GM18870 (cell line): ENCODE data around the gene SAXO2.
"Not testable (repeated sequence)": the region's sequence is repeated elsewhere in the genome, so short reads cannot be mapped to it uniquely, and the experiment has no call there.

Experiments used
- ATAC-seq: cut with Tn5 transposase; IDR thresholded peaks from one replicate; pipeline ENCODE4 v1.9.1; 2021; ENCODE audit warnings: moderate library complexity; ENCODE audit not compliant: unreplicated experiment

The SAXO2 gene

GRCh38 chr15:82262422-82263026 lies at the start of gene SAXO2, which contains the start of gene EFL1:
TSS of gene SAXO2 (plus strand) at chr15:82262818. CDS start at chr15:82262880, 62 bp downstream.
TSS of gene EFL1 (minus strand) at chr15:82262734. CDS start at chr15:82261778, 956 bp downstream.
- peak; percentile 81 for ATAC-seq

GRCh38 chr15:82216092-82216491 lies 46.5 kb upstream of the SAXO2 start:
- not testable (repeated sequence) for ATAC-seq

GRCh38 chr15:82221535-82221934 lies 41.1 kb upstream of the SAXO2 start:
- not testable (repeated sequence) for ATAC-seq

GRCh38 chr15:82228750-82229149 lies 33.9 kb upstream of the SAXO2 start:
- ATAC-seq, result no peak

GRCh38 chr15:82231233-82231632 lies 31.4 kb upstream of the SAXO2 start:
- no peak for ATAC-seq

GRCh38 chr15:82231842-82232241 lies 30.8 kb upstream of the SAXO2 start:
- no peak for ATAC-seq

GRCh38 chr15:82237944-82238534 lies 24.6 kb upstream of the SAXO2 start:
- ATAC-seq, result not testable (repeated sequence)

- no peak for ATAC-seq
Observed at GRCh38 chr15:82239685-82240391, 22.8 kb upstream of the SAXO2 start.

- ATAC-seq, result not testable (repeated sequence)
Observed at GRCh38 chr15:82241836-82242499, 20.6 kb upstream of the SAXO2 start.

- not testable (repeated sequence) for ATAC-seq
Observed at GRCh38 chr15:82243644-82244043, 19.0 kb upstream of the SAXO2 start.

GRCh38 chr15:82245956-82246355 lies 16.7 kb upstream of the SAXO2 start:
- ATAC-seq, result not testable (repeated sequence)

GRCh38 chr15:82248261-82248660 lies 14.4 kb upstream of the SAXO2 start:
- ATAC-seq, result not testable (repeated sequence)

GRCh38 chr15:82261566-82262421 lies 824 bp upstream of the SAXO2 start:
- ATAC-seq, result peak; percentile 17

GRCh38 chr15:82263350-82263749 lies 732 bp downstream of the SAXO2 start:
- no peak for ATAC-seq

- not testable (repeated sequence) for ATAC-seq
Observed at GRCh38 chr15:82267137-82267536, 4.5 kb downstream of the SAXO2 start.

- not testable (repeated sequence) for ATAC-seq
Observed at GRCh38 chr15:82268454-82268853, 5.8 kb downstream of the SAXO2 start.

- no peak for ATAC-seq
Observed at GRCh38 chr15:82272154-82272553, 9.5 kb downstream of the SAXO2 start.

- ATAC-seq, result no peak
Observed at GRCh38 chr15:82275410-82275809, 12.8 kb downstream of the SAXO2 start.

- not testable (repeated sequence) for ATAC-seq
Observed at GRCh38 chr15:82281276-82281675, 18.7 kb downstream of the SAXO2 start.

GRCh38 chr15:82282386-82282785 lies 19.8 kb downstream of the SAXO2 start:
- not testable (repeated sequence) for ATAC-seq
